ENCODE measurements around the gene COG6. TPM values are rescaled to one million over a fixed set of nuclear protein-coding genes. Genes with fewer than 3 reads are reported as not detected.

COG6 gene
- total RNA-seq, 2 experiments from 2014 or later: 29.8 to 30.3 TPM

DNA sequence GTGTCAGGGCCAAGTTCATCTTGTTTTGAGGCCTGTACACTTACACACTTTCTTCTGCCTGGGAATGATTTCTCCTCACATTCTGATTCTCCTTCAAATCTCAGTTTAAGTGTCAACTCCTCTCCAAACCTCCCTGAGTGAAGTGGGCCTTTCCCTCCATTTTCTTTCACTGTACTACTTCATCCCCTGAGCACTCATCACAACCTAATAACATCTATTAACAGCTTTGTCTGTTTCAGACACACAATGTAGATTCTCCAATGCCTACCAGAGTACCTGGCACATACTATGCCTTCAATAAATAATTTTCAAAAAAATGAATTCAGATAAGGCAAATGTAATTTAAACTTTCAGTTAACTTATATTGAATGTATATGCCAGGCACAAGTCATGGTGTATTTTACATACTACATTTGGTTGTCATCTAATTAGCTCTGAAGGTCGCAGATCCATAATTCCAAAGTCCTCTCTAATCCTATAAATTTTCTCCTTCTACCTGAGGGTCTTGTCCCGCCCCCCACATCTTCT lies 357 bp upstream of the COG6 start:
- POLR2A ChIA-PET: interaction anchor here (0.6 kb wide), 1 partner anchor 89 kb away, joined by 3 read pairs; no protein-coding TSS in a partner anchor
- H3K27ac Mint-ChIP-seq: peak overlapping the region; percentile 88
- peaks cover 5% of the 10 kb centered on the region for H3K36me3 Mint-ChIP-seq
- DNase-seq (no peak), ATAC-seq (ENCODE audit: low read depth) (no peak)
- peaks cover 24% of the 10 kb centered on the region for H3K4me1 Mint-ChIP-seq
- H3K27me3 Mint-ChIP-seq: peaks cover 8% of the 10 kb centered on the region
- peak overlapping the region; percentile 99 for H3K4me3 Mint-ChIP-seq
- peaks cover 4% of the 10 kb centered on the region for H3K9me3 Mint-ChIP-seq

GRCh38 chr13:39656325-39656677 lies 839 bp downstream of the COG6 start:
- ATAC-seq (ENCODE audit: low read depth) (no peak), DNase-seq (no peak)
- Mint-ChIP-seq H3K4me3 (peak overlapping the region; percentile 99), H3K9me3 (peaks cover 4% of the 10 kb centered on the region), H3K27me3 (peaks cover 2% of the 10 kb centered on the region), H3K27ac (peak overlapping the region; percentile 92), H3K4me1 (peaks cover 24% of the 10 kb centered on the region), H3K36me3 (peaks cover 6% of the 10 kb centered on the region)
- POLR2A ChIA-PET: no interaction called here

DNA sequence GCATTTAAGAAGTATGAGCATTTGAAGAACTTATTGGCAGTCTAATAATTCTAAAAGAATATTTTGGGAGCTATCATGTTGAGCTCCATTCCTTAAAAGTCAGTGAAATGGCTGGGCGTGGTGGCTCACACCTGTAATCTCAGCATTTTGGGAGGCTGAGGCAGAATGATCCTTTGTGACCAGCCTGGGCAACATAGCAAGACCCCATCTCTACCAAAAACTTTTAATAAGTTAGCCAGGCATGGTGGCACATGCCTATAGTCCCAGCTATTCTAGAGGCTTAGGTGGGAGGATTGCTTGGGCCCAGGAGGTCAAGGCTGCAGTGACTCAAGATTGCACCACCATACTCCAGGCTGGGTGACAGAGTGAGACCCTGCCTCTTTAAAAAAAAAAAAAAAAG lies 8.0 kb downstream of the COG6 start:
- no peak for DNase-seq
- ATAC-seq (ENCODE audit: low read depth): no peak
- Mint-ChIP-seq H3K4me1 (peaks cover 5% of the 10 kb centered on the region), H3K9me3 (no peaks in the 10 kb centered on the region), H3K27ac (no peak overlapping the region), H3K27me3 (no peaks in the 10 kb centered on the region), H3K36me3 (peaks cover 23% of the 10 kb centered on the region), H3K4me3 (no peak overlapping the region)
- POLR2A ChIA-PET: no interaction called here

DNA sequence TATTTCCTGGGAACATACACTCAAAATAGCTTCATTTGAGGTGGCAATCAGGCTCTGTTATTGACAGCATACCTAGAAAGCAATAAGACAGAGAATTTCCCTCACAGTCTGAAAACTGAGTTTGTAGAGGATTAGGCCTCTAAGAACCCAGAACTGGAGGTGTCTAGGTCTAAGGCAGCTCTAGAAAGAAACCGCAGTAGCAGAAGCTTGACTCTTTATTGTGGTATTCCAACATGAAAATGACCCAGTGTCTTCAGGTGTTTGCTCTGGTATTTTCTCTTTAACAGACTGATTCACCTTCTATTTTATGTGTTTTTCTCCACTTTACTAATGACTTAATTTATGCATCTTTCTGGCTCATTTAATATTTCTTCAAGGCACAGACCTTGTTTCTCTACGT lies 8.5 kb downstream of the COG6 start:
- DNase-seq: no peak
- Mint-ChIP-seq H3K36me3 (peaks cover 23% of the 10 kb centered on the region), H3K4me1 (peaks cover 3% of the 10 kb centered on the region), H3K27me3 (no peaks in the 10 kb centered on the region), H3K27ac (no peak overlapping the region), H3K4me3 (no peak overlapping the region), H3K9me3 (no peaks in the 10 kb centered on the region)
- POLR2A ChIA-PET: no interaction called here
- ATAC-seq (ENCODE audit: low read depth): no peak

- Mint-ChIP-seq H3K36me3 (peaks cover 23% of the 10 kb centered on the region), H3K27ac (no peak overlapping the region), H3K27me3 (no peaks in the 10 kb centered on the region), H3K9me3 (no peaks in the 10 kb centered on the region), H3K4me1 (peaks cover 3% of the 10 kb centered on the region), H3K4me3 (no peak overlapping the region)
- POLR2A ChIA-PET: no interaction called here
- no peak for ATAC-seq (ENCODE audit: low read depth)
- no peak for DNase-seq
These were observed 10.3 kb downstream of the COG6 start for GRCh38 chr13:39665763-39666162.

DNA sequence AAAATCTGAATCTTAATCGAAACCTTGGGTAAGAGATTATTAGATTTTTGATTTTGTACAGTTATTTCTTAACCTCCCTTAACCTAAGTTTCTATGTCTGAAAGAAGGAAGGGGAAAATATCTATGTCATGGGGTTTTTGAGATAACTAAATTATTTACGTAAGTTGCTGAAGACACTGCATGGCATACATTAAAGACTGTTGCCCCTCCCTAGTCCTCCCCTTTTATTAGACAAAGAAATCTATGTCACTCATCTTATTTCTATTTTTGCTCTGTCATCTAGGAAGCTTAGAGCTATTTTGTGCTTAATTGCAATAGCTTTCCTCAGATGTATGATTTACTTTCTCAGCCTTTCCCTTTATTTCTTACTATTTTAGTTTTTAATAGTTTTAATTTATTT lies 15.0 kb downstream of the COG6 start:
- Mint-ChIP-seq H3K36me3 (peaks cover 21% of the 10 kb centered on the region), H3K27ac (no peak overlapping the region), H3K9me3 (peaks cover 3% of the 10 kb centered on the region), H3K27me3 (no peaks in the 10 kb centered on the region), H3K4me3 (no peak overlapping the region), H3K4me1 (no peaks in the 10 kb centered on the region)
- DNase-seq (no peak), ATAC-seq (ENCODE audit: low read depth) (no peak)
- POLR2A ChIA-PET: no interaction called here

- H3K27me3 Mint-ChIP-seq: no peaks in the 10 kb centered on the region
- ATAC-seq (ENCODE audit: low read depth): no peak
These were observed 17.1 kb downstream of the COG6 start for GRCh38 chr13:39672378-39673132.

DNA sequence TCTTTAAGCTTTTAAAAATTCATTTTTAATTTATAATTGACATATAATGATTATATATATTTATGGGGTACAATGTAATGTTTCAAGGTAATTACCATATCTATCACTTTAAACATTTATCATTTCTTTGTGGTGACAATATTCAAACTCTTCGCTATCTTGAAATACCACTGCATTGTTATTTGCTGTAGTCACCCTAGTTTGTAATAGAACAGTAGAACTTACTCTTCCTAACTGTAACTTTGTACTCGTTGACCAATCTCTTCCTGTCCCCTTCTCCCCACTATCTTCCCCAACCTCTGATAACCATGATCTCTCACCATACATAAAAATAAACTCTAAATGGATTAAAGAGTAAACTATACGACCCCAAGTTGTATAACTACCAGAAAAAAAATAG lies 20.4 kb downstream of the COG6 start:
- Mint-ChIP-seq H3K36me3 (peaks cover 13% of the 10 kb centered on the region), H3K4me1 (no peaks in the 10 kb centered on the region), H3K27ac (no peak overlapping the region), H3K4me3 (no peak overlapping the region), H3K9me3 (peaks cover 3% of the 10 kb centered on the region), H3K27me3 (no peaks in the 10 kb centered on the region)
- DNase-seq (no peak), ATAC-seq (ENCODE audit: low read depth) (no peak)
- POLR2A ChIA-PET: no interaction called here

More at GRCh38 chr13:39672378-39673132, 17.1 kb downstream of the COG6 start:
- H3K9me3 Mint-ChIP-seq: peaks cover 3% of the 10 kb centered on the region
- H3K27ac Mint-ChIP-seq: no peak overlapping the region
- peaks cover 9% of the 10 kb centered on the region for H3K36me3 Mint-ChIP-seq
- H3K4me3 Mint-ChIP-seq: no peak overlapping the region
- no peaks in the 10 kb centered on the region for H3K4me1 Mint-ChIP-seq
- DNase-seq: no peak
- POLR2A ChIA-PET: no interaction called here

DNA sequence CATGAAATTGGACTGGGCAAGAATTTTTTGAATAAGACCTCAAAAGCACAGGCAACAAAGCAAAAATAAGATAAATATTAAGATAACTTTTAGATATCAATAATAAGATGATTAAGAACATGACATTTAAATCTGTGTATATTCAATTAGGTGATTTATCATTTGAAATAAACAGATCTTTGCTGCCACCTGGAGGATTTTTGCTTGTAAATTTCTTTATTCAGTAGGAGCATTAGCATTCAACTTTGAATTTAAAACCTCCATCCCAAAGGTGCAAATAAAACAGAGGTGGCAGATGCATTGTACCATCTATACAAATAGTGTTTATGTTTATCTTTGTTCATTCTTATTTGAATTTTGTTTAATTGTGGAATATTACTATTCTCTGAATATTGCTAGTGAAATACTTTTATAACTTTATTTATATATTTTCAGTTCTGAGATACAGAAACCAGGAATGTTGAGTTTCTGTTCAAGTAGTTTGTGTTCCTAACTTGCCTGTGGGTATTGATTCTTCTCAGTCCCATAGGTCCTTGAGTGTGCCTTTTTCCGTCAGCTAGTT lies 20.9 kb downstream of the COG6 start:
- Mint-ChIP-seq H3K4me3 (no peak overlapping the region), H3K27ac (no peak overlapping the region), H3K9me3 (peaks cover 3% of the 10 kb centered on the region), H3K4me1 (no peaks in the 10 kb centered on the region), H3K27me3 (no peaks in the 10 kb centered on the region), H3K36me3 (peaks cover 16% of the 10 kb centered on the region)
- ATAC-seq (ENCODE audit: low read depth) (no peak), DNase-seq (no peak)
- POLR2A ChIA-PET: no interaction called here

- Mint-ChIP-seq H3K4me1 (peaks cover 7% of the 10 kb centered on the region), H3K27ac (no peak overlapping the region), H3K9me3 (no peaks in the 10 kb centered on the region), H3K36me3 (peaks cover 10% of the 10 kb centered on the region), H3K4me3 (no peak overlapping the region), H3K27me3 (no peaks in the 10 kb centered on the region)
- DNase-seq (no peak), ATAC-seq (ENCODE audit: low read depth) (no peak)
- POLR2A ChIA-PET: no interaction called here
These were observed 26.8 kb downstream of the COG6 start for GRCh38 chr13:39682310-39682709.

GRCh38 chr13:39682788-39683187 lies 27.3 kb downstream of the COG6 start:
- Mint-ChIP-seq H3K36me3 (peaks cover 11% of the 10 kb centered on the region), H3K27ac (no peak overlapping the region), H3K9me3 (no peaks in the 10 kb centered on the region), H3K4me1 (peaks cover 7% of the 10 kb centered on the region), H3K4me3 (no peak overlapping the region), H3K27me3 (no peaks in the 10 kb centered on the region)
- POLR2A ChIA-PET: interaction anchor here (0.5 kb wide), 1 partner anchor 1006 kb away, joined by 7 read pairs; no protein-coding TSS in a partner anchor
- ATAC-seq (ENCODE audit: low read depth): no peak
- no peak for DNase-seq

GRCh38 chr13:39684531-39685137 lies 29.2 kb downstream of the COG6 start:
- Mint-ChIP-seq H3K9me3 (no peaks in the 10 kb centered on the region), H3K27me3 (no peaks in the 10 kb centered on the region), H3K4me3 (no peak overlapping the region), H3K4me1 (peaks cover 18% of the 10 kb centered on the region), H3K27ac (no peak overlapping the region), H3K36me3 (peaks cover 18% of the 10 kb centered on the region)
- no peak for ATAC-seq (ENCODE audit: low read depth)
- no peak for DNase-seq
- POLR2A ChIA-PET: no interaction called here

DNA sequence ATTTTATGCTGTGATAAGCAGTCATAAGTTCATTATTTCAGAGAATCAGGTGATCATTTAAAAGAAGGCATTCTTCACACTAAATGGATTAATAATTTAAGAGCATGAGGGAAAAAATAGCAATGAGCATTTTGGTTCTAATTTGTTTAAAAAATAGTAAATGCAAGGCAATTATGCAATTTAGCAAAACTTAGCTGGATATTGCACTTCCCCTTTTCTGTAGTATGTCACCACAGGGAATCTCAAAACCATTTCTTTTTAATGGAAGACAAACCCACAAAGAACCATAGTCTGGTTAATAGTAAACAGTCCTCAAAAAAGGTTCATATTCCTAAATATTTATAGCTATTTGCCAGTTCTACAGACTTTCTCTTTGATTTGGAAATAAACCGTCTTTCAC lies 30.2 kb downstream of the COG6 start:
- DNase-seq (no peak), ATAC-seq (ENCODE audit: low read depth) (no peak)
- no peak overlapping the region for H3K4me3 Mint-ChIP-seq
- H3K27ac Mint-ChIP-seq: no peak overlapping the region
- H3K9me3 Mint-ChIP-seq: no peaks in the 10 kb centered on the region
- peaks cover 14% of the 10 kb centered on the region for H3K36me3 Mint-ChIP-seq
- no peaks in the 10 kb centered on the region for H3K27me3 Mint-ChIP-seq
- H3K4me1 Mint-ChIP-seq: peaks cover 18% of the 10 kb centered on the region
- POLR2A ChIA-PET: interaction anchor here (0.7 kb wide), 1 partner anchor 980 kb away, joined by 3 read pairs; no protein-coding TSS in a partner anchor

GRCh38 chr13:39688278-39688677 lies 32.8 kb downstream of the COG6 start:
- DNase-seq (no peak), ATAC-seq (ENCODE audit: low read depth) (peak; percentile 28)
- H3K27ac Mint-ChIP-seq: peak overlapping the region; percentile 51
- peaks cover 17% of the 10 kb centered on the region for H3K4me1 Mint-ChIP-seq
- H3K4me3 Mint-ChIP-seq: no peak overlapping the region
- no peaks in the 10 kb centered on the region for H3K27me3 Mint-ChIP-seq
- H3K9me3 Mint-ChIP-seq: no peaks in the 10 kb centered on the region
- H3K36me3 Mint-ChIP-seq: peaks cover 10% of the 10 kb centered on the region
- POLR2A ChIA-PET: no interaction called here

Data from activated naive CD8-positive, alpha-beta T cell treated with anti-CD3 and anti-CD28 coated beads, Interleukin-2, amount 10 ng/mL, durations not matched to agents 7 days and 5 days (primary cell).